H1 (cell line): ENCODE data around the gene ZNF691. TPM values are rescaled to one million over a fixed set of nuclear protein-coding genes. Genes with fewer than 3 reads are reported as not detected.

ENCODE experiments used
- BRCA1 ChIP-seq: IDR thresholded peaks from 2 replicates; pipeline ENCODE4 v1.6.1; 2012; ENCODE audit warnings: low read depth, low read length, improper control_type of control experiment
- SIX5 ChIP-seq: IDR thresholded peaks from 2 replicates; pipeline ENCODE4 v1.6.1; 2011; ENCODE audit warnings: mild to moderate bottlenecking, low read depth, low read length
- SRF ChIP-seq: IDR thresholded peaks from 2 replicates; pipeline ENCODE4 v1.6.1; 2011; ENCODE audit warnings: mild to moderate bottlenecking, low read depth, low read length, moderate library complexity
- YY1 ChIP-seq: IDR thresholded peaks from 2 replicates; pipeline ENCODE4 v1.6.1; 2011; ENCODE audit warnings: low read depth, mild to moderate bottlenecking, low read length
- polyA plus RNA-seq, 7 experiments: library from polyadenylated mRNA; depleted of rRNA in 3 of 7; stranded (reverse) in 5 of 7; unstranded in 2 of 7; fragments of >200 nt in 5 of 7; fragments of 200-250 nt in 2 of 7; gene quantifications; 1 replicate in 5 of 7; 2 replicates in 1 of 7; 4 replicates in 1 of 7; pipeline versions ENCODE4 v1.2.1 to v1.2.3, GENCODE V29; 2011 to 2013; ENCODE audit warnings: missing spikeins in 2 of 7, mixed read lengths in 2 of 7
- total RNA-seq: library from RNA; stranded (reverse); fragmentation: NEBNext Ultra II Directional; extraction: Animal tissue kit (Norgen Biotek cat#: 25700); gene quantifications from 2 replicates; pipeline ENCODE4 v1.2.1, GENCODE V29; 2021

Gene ZNF691
- total and polyA plus RNA-seq, 2 of the 8 experiments (the other 6 are each of a cell fraction or from before 2014, with no cell fraction given), result 19.5 TPM

DNA sequence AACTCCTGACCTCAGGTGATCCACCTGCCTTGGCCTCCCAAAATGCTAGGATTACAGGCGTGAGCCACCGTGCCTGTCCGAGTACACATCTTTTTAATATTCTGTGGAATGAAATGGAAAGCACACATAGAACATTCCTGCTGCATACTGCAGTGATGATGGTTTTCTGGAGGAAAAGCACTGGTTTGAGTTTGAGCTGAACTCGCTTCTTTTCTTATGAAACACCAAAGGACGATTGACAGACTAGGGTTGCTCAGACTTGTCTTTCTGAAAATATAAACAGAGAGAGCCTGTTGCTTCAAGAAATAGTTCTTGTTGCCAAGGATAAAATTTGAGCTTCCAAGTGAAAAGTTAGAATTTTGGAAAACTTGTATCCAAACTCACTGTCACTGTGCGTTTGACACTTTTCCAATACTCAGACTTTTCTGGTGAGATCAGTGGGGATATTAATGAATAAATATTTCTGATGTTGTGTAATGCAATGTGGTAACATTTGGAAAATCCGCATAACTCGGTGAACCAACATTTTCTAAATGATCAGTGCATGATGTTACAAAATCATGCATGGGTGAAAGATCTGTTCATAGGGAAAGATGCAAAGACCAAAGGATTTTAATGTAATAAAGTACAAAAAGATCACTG is 44.5 kb upstream of the ZNF691 start (continued):
- TF ChIP-seq SRF, result no peak
- TF ChIP-seq SIX5, result no peak
- TF ChIP-seq BRCA1, result no peak
- TF ChIP-seq YY1, result no peak
